GM10847 (cell line): ENCODE data around the gene TMBIM4.

ENCODE experiments used
- POLR2A ChIP-seq: IDR thresholded peaks from 2 replicates; pipeline ENCODE4 v1.6.1; 2011; ENCODE audit not compliant: insufficient read length; ENCODE audit errors: extremely low read depth

Gene TMBIM4

GRCh38 chr12:66169221-66170170, at the start of gene TMBIM4:
TSS of gene TMBIM4 (minus strand) at chr12:66169996. CDS start at chr12:66169951, 45 bp downstream.
- TF ChIP-seq POLR2A: peak; percentile 68

GRCh38 chr12:66217342-66217917, 47.6 kb upstream of the TMBIM4 start:
- TF ChIP-seq POLR2A: no peak

- no peak for TF ChIP-seq POLR2A
Measured at GRCh38 chr12:66210840-66211239, 41.0 kb upstream of the TMBIM4 start.

GRCh38 chr12:66206141-66206540, 36.3 kb upstream of the TMBIM4 start:
- TF ChIP-seq POLR2A: no peak

GRCh38 chr12:66203820-66204219, 34.0 kb upstream of the TMBIM4 start:
- TF ChIP-seq POLR2A: no peak

- no peak for TF ChIP-seq POLR2A
Measured at GRCh38 chr12:66199831-66200509, 30.2 kb upstream of the TMBIM4 start.

GRCh38 chr12:66199141-66199540, 29.3 kb upstream of the TMBIM4 start:
- no peak for TF ChIP-seq POLR2A

GRCh38 chr12:66197495-66197921, 27.7 kb upstream of the TMBIM4 start:
- TF ChIP-seq POLR2A: no peak

- TF ChIP-seq POLR2A: no peak
Measured at GRCh38 chr12:66196806-66197205, 27.0 kb upstream of the TMBIM4 start.

- no peak for TF ChIP-seq POLR2A
Measured at GRCh38 chr12:66195242-66195641, 25.4 kb upstream of the TMBIM4 start.

- TF ChIP-seq POLR2A: no peak
Measured at GRCh38 chr12:66194122-66194521, 24.3 kb upstream of the TMBIM4 start.

- TF ChIP-seq POLR2A: no peak
Measured at GRCh38 chr12:66191547-66192126, 21.8 kb upstream of the TMBIM4 start.

- no peak for TF ChIP-seq POLR2A
Measured at GRCh38 chr12:66190519-66191370, 20.9 kb upstream of the TMBIM4 start.

GRCh38 chr12:66189889-66190288, 20.1 kb upstream of the TMBIM4 start:
- TF ChIP-seq POLR2A: no peak

GRCh38 chr12:66189486-66189843, 19.7 kb upstream of the TMBIM4 start:
- TF ChIP-seq POLR2A: no peak
